Measurements from ENCODE around the gene PTPRZ1. TPM values are rescaled to one million over a fixed set of nuclear protein-coding genes. Genes with fewer than 3 reads are reported as not detected.

PTPRZ1 gene
- total RNA-seq, 1 donor from 2014 or later: not detected

- DNase-seq (ENCODE audit: low read depth, low spot score): no peak
These were observed 80.6 kb downstream of the PTPRZ1 start for GRCh38 chr7:121953601-121954000.

GRCh38 chr7:121954803-121955202 is 81.8 kb downstream of the PTPRZ1 start:
- DNase-seq (ENCODE audit: low read depth, low spot score): no peak

DNA sequence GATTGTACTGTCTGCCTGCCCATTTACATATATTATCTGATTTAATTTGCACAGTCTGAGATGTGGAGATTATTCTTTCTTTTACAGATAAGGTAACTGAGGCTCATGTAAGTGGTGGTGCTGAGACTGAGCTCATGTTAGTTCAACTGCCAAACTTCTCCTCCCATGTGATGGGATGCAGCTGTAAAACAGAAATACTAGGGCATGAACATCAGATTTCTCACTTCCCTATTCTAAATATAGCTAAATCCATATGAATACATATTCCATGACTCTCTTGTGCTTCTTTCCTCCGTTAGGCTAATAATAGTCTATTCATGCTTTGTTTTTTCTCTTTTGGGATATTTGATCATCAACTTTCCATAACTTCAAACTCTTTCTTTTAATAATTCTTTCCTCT is 84.7 kb downstream of the PTPRZ1 start:
- no peak for DNase-seq (ENCODE audit: low read depth, low spot score)

DNA sequence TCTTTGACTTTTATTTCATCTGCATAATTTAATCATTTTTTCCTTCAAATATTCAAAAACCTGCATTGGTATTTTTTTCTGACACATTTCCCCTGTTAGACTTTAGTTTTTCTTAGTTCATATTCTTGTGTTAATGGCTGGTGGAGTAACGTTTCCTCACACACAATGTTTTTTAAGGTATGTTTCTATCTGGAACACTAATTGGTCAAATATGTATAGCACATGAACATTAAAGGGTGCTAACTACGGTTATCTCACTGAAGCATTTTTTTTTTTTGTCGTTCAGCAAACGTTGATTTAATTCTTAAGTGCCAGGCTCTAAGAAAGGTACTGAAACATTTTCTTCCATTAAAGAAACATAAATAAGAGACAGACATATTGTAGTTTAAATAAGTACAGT is 87.7 kb downstream of the PTPRZ1 start:
- DNase-seq (ENCODE audit: low read depth, low spot score): no peak

DNA sequence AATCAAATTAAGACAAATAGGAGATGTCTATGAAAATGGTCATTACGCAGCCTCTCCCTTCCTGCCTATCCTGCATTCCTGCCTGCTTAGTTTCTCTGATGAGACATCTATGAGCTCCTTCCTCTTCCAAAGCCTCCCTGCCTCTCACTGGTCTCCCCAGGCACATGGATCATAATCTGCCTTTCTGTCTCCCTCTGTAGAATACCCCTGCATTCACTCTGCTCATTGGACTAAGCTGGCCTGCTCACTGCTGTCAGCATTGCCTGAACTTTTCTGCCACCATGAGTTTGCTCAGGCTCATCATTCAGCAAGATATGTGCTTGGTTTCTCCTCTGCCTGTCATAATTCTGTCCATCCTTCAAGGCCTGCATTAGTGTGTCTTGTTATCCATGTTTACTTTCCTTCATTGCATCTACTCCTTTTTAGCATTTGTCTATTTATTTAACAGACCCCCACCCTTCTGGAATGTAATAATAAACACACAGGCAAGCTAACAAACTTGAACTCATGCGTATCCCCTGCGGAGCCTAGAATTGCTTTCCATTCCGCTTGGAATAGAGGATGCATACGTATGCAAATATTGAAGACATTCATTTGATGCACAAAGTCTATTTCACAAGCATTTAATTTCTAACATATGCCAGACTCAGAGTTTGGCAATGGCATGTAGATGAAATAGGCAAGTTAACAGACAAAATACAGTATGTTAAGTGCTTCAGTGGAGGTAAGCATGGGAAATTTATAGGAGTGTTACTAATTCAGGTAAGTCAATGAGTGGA is 88.3 kb downstream of the PTPRZ1 start:
- no peak for DNase-seq (ENCODE audit: low read depth, low spot score)

- DNase-seq (ENCODE audit: low read depth, low spot score): no peak
These were observed 93.4 kb downstream of the PTPRZ1 start for GRCh38 chr7:121966276-121966934.

GRCh38 chr7:121966935-121967332 is 94.0 kb downstream of the PTPRZ1 start:
- no peak for DNase-seq (ENCODE audit: low read depth, low spot score)

DNA sequence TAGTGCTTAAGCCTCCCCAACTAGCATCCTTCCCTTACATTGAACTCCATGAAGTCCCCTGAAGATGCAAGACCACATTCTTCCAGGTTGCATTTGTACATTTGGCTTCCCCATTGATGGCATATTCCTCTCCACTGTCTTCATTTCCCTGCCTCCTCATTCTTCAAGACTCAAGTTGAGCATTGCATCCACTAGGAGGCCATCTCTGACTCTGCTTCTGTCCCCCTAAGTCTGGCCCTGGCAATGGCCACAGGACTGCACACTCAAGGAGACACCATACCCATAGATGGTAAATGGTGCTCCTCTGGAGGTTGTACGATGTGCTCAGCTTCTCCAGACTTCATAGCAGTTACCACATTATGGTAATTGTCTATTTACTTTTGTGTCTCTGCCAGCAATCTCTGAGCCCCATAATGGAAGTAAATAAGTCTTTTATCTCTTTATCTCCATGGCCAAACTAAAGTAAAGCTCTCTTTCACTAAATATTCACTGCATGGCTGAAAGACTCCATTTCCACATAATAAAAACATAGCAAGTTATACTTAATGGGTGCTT is 112.6 kb downstream of the PTPRZ1 start:
- no peak for DNase-seq (ENCODE audit: low read depth, low spot score)

DNA sequence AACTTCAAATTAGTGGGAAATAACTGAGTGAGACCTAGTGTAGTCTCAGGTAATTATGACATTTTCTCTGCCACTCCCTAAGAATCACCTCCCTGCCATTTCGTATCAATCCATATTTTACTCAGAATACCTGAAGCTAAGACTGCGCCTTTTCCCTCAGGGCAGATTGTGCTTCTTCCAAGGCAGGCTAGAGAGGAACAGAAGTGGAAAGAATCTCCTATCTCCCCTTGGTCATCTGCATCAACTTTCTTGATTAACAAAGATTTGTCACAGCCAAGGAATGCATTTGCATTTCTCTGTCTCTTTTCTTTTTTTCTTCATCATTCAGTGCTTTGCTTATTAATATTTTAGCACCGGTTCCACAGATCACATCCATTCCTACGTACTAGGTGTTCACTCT is 119.1 kb downstream of the PTPRZ1 start:
- DNase-seq (ENCODE audit: low read depth, low spot score): no peak

DNA sequence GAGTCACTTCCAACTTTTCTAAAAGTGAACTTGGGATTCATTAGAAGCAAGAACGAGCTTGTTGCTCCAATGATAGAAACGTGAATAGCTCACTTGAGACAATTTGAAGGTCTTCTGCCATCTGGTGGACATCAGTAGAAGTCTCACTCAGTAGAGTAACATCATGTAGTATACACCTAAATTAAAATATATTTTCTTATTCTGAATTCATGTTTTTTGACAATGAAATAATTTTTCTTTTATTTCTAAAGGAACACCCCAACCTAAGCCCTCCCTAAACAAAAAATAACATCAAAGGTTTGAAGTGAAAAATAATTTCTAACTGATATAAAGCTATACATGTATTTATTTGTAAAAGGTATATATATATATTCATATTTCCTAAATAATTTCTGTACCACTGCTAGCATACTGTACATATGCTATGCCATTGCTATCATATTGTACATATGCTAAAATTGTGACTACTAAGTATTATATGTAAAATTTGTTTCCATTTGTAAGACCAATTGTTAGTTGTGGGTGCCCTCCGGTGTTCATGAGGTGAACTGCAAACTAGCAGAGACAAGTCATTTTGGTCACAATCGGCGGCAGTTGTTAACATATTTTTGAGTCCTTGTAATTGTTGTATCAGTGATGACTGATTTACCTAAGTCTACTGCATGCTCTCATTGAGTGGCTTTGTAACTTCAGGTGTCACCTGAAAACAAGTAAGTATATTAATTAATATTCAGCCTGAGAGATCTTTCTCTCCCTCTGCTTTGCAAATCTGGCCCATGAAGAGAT is 121.9 kb downstream of the PTPRZ1 start:
- peak; percentile 45 for DNase-seq (ENCODE audit: low read depth, low spot score)

- no peak for DNase-seq (ENCODE audit: low read depth, low spot score)
These were observed 133.7 kb downstream of the PTPRZ1 start for GRCh38 chr7:122006687-122007086.

DNA sequence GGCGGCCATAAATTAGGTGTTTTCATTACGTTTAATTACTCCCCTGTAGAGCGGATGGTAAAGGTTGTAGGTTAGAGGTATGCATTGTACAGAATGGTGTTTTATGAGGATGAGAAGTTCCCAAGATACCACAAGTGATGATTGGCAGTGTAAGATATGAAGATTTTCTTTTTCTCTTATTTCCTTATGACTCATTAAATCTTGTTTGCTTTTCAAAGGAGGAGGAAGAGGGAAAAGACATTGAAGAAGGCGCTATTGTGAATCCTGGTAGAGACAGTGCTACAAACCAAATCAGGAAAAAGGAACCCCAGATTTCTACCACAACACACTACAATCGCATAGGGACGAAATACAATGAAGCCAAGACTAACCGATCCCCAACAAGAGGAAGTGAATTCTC is 137.2 kb downstream of the PTPRZ1 start:
- no peak for DNase-seq (ENCODE audit: low read depth, low spot score)

- no peak for DNase-seq (ENCODE audit: low read depth, low spot score)
These were observed 140.1 kb downstream of the PTPRZ1 start for GRCh38 chr7:122013065-122013464.

- DNase-seq (ENCODE audit: low read depth, low spot score): no peak
These were observed 140.7 kb downstream of the PTPRZ1 start for GRCh38 chr7:122013630-122014029.

GRCh38 chr7:122014697-122015096 is 141.7 kb downstream of the PTPRZ1 start:
- DNase-seq (ENCODE audit: low read depth, low spot score): no peak

DNA sequence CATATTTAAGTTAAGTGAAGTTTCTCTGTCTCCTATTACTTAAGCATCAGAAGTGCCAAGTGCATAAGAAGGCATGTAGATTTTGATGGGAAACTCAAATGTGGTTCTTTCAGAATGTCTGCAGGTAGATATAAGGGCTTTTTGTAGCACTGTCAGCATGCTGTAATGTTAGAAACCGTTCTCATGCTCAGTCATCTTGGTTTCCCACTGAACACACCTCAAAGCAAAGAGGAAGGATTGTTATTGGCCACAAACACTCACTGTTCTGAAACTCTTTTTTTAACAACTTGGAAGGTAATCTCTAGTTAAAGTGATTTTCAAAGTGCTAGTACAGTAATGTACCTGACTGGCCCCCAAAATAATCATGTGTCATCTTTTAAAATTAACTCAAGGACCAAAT is 145.1 kb downstream of the PTPRZ1 start:
- no peak for DNase-seq (ENCODE audit: low read depth, low spot score)

DNA sequence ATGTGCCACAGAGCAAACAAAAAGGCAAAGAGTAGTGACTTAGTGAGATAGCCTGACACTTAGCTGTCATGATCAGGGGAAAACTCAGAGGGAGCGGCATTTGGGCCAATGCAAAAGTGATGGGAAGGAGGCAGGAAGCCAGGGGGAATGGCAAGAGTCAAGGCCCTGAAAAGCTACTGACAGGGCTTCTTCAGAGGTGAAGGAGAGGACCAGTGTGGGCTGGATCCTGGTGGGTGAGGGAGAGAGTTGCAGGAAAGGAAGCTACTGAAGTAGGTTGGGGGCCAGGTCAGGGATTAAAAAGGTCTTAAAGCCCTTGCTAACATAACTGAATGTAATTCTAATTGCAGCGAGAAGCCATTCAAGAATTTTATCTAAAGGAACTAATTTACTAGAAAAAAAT is 154.1 kb downstream of the PTPRZ1 start:
- no peak for DNase-seq (ENCODE audit: low read depth, low spot score)

DNA sequence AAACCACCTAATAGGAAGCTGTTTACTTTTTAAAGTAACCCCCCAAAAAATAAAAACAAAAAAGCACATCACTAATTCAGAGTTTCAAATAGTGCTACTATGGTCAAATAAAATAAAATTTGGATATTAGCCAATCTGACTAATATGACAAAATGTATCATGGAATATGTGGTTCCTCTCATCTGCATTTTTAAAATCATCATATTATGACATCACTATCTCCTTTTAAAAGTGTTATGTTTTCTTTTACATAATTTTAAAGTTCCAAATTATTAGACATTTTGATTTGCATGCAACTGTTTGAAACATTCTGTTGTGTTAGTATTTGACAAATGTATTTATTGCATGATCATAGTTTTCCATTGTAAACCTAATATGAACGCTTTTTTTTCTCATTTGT is 160.7 kb downstream of the PTPRZ1 start:
- DNase-seq (ENCODE audit: low read depth, low spot score): no peak

GRCh38 chr7:122035876-122036275 is 162.9 kb downstream of the PTPRZ1 start:
- DNase-seq (ENCODE audit: low read depth, low spot score): no peak

DNA sequence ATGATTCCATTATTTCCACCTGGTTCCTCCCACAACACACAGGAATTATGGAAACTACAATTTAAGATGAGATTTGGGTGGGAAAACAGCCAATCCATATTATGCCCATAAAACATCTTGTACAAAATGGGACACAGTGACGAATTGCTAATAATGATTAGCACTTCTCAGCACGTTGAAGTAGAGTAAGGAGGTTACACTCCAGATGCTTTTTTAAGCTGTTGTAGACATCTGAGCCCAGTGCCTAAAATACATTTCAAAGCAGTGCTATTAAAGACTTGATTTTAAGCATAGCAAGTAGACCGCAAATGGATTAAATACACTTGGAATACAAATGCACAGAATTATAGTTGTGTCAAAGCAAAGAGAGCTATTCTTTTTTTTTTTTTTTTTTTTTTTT is 165.2 kb downstream of the PTPRZ1 start:
- DNase-seq (ENCODE audit: low read depth, low spot score): no peak

DNA sequence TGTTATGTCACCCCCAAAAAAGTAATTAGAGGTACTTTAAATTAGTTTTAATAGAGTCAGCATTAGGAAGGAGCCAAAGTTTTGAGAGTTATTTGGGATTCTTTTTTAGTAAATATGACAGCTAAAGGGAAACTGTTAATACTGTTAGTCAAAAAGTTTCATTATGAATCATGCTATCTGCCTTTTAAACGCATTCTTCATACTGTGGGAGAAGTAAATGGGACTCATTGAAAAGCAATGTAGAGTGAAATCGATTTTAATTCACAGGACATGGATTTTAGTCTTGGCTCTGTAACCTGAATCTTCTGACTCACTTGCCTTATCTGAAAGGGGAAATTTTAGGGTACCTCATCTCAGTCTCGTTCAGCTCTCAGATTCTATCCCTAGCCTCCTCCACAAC is 165.9 kb downstream of the PTPRZ1 start:
- no peak for DNase-seq (ENCODE audit: low read depth, low spot score)

- no peak for DNase-seq (ENCODE audit: low read depth, low spot score)
These were observed 167.2 kb downstream of the PTPRZ1 start for GRCh38 chr7:122040147-122040546.
